Activated CD4-positive, alpha-beta memory T cell treated with anti-CD3 and anti-CD28 coated beads for 36 hours (primary cell): ENCODE results near the gene POLN. TPM values are rescaled to one million over a fixed set of nuclear protein-coding genes. Genes with fewer than 3 reads are reported as not detected.

Experiments
- CTCF ChIA-PET: fragments of 350-600 bp; sonication (Branson Sonifier 250); formaldehyde crosslinking; loops from one replicate; lab custom pipeline; 2021; ENCODE audit warnings: antibody characterized with exemption, inconsistent platforms; lab: Charles Lee
- POLR2A ChIA-PET: fragments of 350-600 bp; sonication (Branson Sonifier 250); formaldehyde crosslinking; loops from one replicate; lab custom pipeline; 2021; ENCODE audit warnings: antibody characterized with exemption; lab: Charles Lee
- DNase-seq: peaks from one replicate; pipeline ENCODE4 v3.0.0-alpha.2; 2020
- H3K27ac Mint-ChIP-seq: one replicate; pipeline ENCODE4 v1.8.0; 2021; ENCODE audit warnings: mixed read lengths
- H3K27me3 Mint-ChIP-seq: one replicate; pipeline ENCODE4 v1.8.0; 2021; ENCODE audit warnings: mixed read lengths
- H3K36me3 Mint-ChIP-seq: one replicate; pipeline ENCODE4 v1.8.0; 2021; ENCODE audit warnings: mixed read lengths
- H3K4me1 Mint-ChIP-seq: one replicate; pipeline ENCODE4 v1.8.0; 2021; ENCODE audit warnings: low read depth, mixed read lengths
- H3K4me3 Mint-ChIP-seq: one replicate; pipeline ENCODE4 v1.8.0; 2021; ENCODE audit warnings: mild to moderate bottlenecking, mixed read lengths
- H3K9me3 Mint-ChIP-seq: one replicate; pipeline ENCODE4 v1.8.0; 2021; ENCODE audit warnings: mixed read lengths
- intact Hi-C: fragments of 100-400 bp; cut with micrococcal nuclease; formaldehyde crosslinking; loops from one replicate; pipeline ENCODE4 v1.15.1; 2023
- total RNA-seq, 2 experiments: library from RNA; stranded (reverse); gene quantifications; one replicate each; pipeline ENCODE4 v1.2.3, GENCODE V29; 2021

The POLN gene
- 1 to 10 TPM; 2.7 to 4.0 TPM for total RNA-seq

DNA sequence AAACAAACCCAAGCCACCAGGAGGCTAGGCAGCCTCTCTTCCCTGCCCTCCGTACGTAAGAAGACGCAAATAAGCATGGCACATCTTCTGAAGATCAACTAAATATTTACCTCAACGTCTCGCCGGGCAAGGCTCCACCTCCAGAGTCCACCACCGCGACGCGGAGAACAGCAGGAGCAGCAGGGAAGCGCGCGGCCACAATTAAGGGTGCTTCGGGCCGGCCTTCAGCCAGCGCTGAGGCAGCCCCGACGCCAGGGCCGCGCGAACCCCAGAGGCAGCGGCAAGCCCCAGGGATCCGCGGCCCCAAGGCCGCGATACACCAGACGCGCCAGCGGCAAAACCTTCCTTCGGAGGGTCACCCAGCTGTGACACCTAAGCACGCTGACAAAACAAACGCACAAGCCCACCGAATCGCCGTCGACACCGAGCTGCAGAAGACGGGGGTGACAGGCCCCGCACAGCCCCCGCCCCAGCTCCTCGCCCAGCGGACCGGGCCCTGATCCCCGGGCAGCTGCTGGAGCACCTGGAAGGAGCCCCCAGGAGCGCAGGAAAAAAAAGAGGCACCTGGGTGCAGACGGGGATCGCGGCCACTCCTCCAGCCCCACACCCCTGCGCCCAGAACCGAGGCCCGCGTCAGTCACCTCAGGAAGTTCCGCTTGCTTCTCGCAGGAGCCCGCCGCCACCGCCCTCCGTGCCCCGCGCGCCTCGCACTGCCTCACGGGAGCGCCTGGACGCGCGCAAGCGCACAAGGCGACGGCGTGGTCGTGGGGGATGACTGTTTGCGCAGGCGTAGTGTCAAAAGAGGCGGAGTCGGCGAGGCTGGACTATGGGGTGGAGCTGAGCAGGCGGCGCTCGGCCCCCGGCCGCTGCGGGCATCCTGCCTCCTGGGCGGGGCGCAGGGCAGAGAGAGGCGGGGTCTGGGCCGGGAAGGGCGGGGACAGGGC is at the start of gene POLN, which contains the start of gene HAUS3:
POLN (minus strand) TSS at position 712 of the 944 bp plus-strand sequence. CDS start 12,890 bp downstream, outside the sequence.
HAUS3 (minus strand) TSS at position 712 of the 944 bp plus-strand sequence. CDS start 1,175 bp downstream, outside the sequence.
- H3K9me3 Mint-ChIP-seq = no peaks in the 10 kb centered on the region
- ChIA-PET CTCF (interaction anchor here (0.6 to 3.5 kb wide), 13 partner anchors 11 to 244 kb away, joined by 3 to 23 read pairs (median 4); partner anchors contain the start of genes MXD4 and RNF4), POLR2A (interaction anchor here (0.6 to 2.5 kb wide), 10 partner anchors 20 to 694 kb away, joined by 3 to 11 read pairs (median 4); partner anchors contain the start of genes CFAP99, MXD4, RNF4 and ZFYVE28)
- peak; percentile 100 for DNase-seq
- H3K4me3 Mint-ChIP-seq = peak within 1 kb of the TSS; percentile 97
- intact Hi-C loops = loop anchor here (1.0 to 10.0 kb wide), 9 partner anchors 21 to 693 kb away; partner anchors contain the start of genes CFAP99, FAM193A, MXD4 and NSD2
- peaks cover 26% of the 10 kb centered on the region for H3K36me3 Mint-ChIP-seq
- peaks cover 54% of the 10 kb centered on the region for H3K4me1 Mint-ChIP-seq
- H3K27me3 Mint-ChIP-seq = no peaks in the 10 kb centered on the region
- H3K27ac Mint-ChIP-seq = peak within 1 kb of the TSS; percentile 89

DNA sequence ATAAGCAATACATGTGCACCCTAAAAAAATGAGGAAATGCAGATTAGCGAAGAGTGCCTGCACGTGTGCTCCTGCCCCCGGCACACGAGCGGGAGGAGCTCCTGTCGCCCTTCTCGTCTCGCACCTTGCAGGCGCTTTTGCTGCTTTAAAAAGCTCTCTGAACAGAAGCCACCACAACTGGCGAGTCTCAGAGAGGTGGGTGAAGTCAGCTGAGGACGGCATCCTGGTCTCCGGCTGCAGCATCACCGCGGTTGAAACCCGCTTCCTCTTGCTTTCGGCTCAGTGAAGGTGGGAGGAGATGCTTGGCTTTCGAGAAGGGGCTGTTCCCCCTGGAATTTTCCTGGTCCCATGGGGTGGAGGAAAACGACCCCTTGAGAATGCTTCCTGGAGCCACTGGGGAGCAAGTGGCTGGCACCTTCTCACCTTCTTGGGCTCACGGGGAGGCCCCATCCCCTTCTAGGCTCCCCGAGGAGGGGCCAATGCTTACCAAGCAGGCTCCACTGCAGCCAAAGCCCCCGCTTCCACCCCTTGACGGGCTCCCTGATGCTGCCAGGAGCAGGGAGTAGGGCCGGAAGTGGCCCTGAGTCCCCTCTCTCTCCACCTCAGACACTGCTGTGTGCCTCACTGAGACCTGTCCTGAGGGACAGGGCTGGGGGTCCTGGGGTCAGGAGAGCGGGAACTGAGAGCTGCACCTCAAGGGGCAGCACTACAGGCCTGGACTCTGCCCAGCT is 49.2 kb upstream of the POLN start:
- Mint-ChIP-seq H3K36me3 (no peaks in the 10 kb centered on the region), H3K9me3 (peaks cover 2% of the 10 kb centered on the region), H3K27ac (peak overlapping the region; percentile 66), H3K4me3 (peak overlapping the region; percentile 35), H3K4me1 (peaks cover 23% of the 10 kb centered on the region), H3K27me3 (no peaks in the 10 kb centered on the region)
- ChIA-PET POLR2A (interaction anchor here (1.6 kb wide), 1 partner anchor 31 kb away, joined by 4 read pairs; no protein-coding TSS in a partner anchor), CTCF (interaction anchor here (1.0 kb wide), 2 partner anchors 71 to 128 kb away, joined by 4 to 5 read pairs; partner anchors contain the start of gene CFAP99)
- intact Hi-C loops = no loop called here
- peak; percentile 75 for DNase-seq

DNA sequence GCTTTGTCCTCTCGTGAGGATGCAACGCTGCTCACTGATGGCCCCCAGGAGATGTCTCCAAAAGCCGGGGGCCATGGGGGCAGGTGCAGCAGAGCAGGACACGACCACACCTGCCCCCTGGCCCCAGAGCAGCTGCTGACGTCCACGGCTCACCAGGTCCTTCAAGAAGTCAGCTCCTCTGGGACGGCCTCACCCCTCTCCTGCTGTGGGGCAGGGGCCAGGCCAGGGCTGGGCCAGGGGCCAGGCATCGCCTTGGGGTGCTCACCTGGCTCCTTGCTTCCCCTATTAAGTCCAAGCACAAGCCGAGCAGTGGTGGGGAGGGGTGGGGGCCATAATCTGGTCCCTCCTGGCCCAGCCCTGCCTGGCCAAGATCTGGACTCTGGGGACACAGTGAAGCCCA is 48.6 kb upstream of the POLN start:
- Mint-ChIP-seq H3K27me3 (no peaks in the 10 kb centered on the region), H3K4me1 (peaks cover 19% of the 10 kb centered on the region), H3K4me3 (no peak overlapping the region), H3K36me3 (no peaks in the 10 kb centered on the region), H3K27ac (no peak overlapping the region), H3K9me3 (peaks cover 2% of the 10 kb centered on the region)
- POLR2A ChIA-PET = interaction anchor here (1.6 kb wide), 1 partner anchor 30 kb away, joined by 4 read pairs; no protein-coding TSS in a partner anchor
- peak; percentile 6 for DNase-seq
- CTCF ChIA-PET = interaction anchor here (1.0 kb wide), 2 partner anchors 70 to 129 kb away, joined by 4 to 5 read pairs; partner anchors contain the start of gene CFAP99
- intact Hi-C loops = no loop called here

DNA sequence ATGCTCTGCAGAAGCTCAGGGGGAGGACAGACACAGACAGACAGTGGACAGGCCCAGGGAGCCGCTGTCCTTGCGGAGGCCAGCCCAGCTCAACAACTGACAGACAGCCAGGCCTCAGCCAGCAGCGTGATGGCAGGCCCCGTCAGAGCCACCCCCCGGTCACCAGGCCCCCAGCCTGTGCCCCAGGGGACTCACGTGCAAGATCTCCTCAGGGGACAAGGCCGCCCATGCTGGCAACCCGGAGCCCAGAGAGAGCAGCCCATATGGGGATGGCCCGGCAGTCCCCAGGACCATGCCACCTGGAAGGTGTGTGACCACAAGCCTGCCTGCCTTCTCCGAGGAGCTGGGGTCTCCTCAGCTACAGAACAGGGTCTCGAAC is 48.0 kb upstream of the POLN start:
- intact Hi-C loops = no loop called here
- peaks cover 2% of the 10 kb centered on the region for H3K9me3 Mint-ChIP-seq

DNA sequence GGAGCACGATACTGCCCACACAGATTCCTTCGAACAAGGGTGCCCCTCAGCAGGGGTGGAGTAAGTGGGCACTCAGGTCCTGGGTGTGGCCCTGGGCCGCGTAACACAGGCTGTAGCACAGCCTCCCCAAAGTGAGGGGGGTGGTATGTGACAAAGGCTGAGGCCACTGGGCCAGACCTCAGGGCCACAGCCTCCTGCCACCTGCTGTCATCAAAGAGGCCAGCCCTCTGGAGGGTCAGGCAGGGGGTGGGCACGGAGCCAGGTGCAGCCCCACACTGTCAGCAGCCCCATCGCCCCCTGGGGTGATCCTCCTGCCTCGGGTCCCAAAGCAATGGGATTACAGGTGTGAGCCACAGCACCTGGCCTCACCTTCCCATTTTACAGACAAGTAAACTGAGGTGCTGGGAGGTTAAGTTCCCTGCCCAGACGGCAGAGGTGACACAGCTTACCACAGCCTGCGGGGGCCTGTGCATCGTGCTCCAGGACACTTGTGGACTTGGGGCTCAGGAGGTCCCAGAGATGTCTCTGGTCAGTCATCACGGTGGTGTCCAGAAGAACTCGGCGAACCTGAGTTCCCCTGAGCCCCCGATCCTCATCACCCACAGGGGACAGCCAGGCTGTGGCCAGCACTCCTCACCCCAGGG is 47.5 kb upstream of the POLN start:
- intact Hi-C loops = no loop called here
- CTCF ChIA-PET = no interaction called here
- DNase-seq = peak; percentile 5

More for the DNA sequence above, 48.0 kb upstream of the POLN start:
- Mint-ChIP-seq H3K4me3 (no peak overlapping the region), H3K27me3 (no peaks in the 10 kb centered on the region), H3K36me3 (no peaks in the 10 kb centered on the region), H3K4me1 (peaks cover 18% of the 10 kb centered on the region), H3K27ac (no peak overlapping the region)
- POLR2A ChIA-PET = interaction anchor here (1.6 kb wide), 1 partner anchor 29 kb away, joined by 4 read pairs; no protein-coding TSS in a partner anchor
- CTCF ChIA-PET = interaction anchor here (1.0 kb wide), 1 partner anchor 129 kb away, joined by 5 read pairs; the partner anchor contains the start of gene CFAP99
- peak; percentile 7 for DNase-seq

DNA sequence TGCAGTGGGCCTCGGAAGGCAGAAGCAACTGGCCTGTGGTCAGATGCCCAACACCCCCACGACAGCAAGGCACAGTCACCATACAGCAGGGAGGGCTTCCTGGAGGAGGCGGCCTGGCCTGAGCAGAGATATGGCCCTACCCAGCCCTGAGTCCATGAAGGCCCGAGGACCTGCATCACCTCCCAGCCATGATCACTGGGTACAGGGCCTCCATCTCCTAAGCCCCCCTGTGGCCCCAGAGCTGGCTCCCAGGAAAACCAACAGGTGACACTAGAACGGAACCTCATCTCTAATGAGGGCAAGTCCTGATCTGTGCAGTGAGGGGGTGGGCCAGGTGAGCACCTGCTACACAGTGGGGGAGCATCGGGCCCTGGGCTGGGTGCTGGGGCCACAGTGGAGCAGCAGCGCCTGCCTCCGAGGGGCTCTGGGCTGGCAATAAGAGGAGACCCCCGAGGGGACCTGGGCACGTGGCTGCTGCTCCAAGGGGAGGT is 46.2 kb upstream of the POLN start:
- no peak overlapping the region for H3K4me3 Mint-ChIP-seq

More for the DNA sequence above, 47.5 kb upstream of the POLN start:
- Mint-ChIP-seq H3K27ac (no peak overlapping the region), H3K4me3 (no peak overlapping the region), H3K9me3 (peaks cover 2% of the 10 kb centered on the region), H3K4me1 (peaks cover 18% of the 10 kb centered on the region), H3K27me3 (no peaks in the 10 kb centered on the region), H3K36me3 (no peaks in the 10 kb centered on the region)
- POLR2A ChIA-PET = interaction anchor here (1.6 kb wide), 1 partner anchor 29 kb away, joined by 4 read pairs; no protein-coding TSS in a partner anchor

DNA sequence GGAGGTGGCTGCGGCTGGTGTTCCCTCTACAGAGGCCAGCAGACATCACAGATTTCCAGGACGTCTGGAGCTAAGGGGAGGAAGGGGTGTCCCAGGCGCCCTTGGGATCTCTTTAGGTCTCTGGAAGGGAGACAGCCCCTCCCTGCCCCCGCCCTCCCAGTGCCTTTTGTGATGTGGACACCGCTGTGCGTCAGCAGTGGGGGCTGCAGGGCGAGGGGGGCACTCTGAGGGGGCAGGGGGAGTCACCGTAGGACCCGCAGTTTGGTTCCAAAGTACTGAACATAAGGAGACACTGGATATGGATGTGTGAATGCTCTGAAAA is 45.6 kb upstream of the POLN start:
- POLR2A ChIA-PET = no interaction called here
- no peak for DNase-seq
- Mint-ChIP-seq H3K27me3 (no peaks in the 10 kb centered on the region), H3K36me3 (no peaks in the 10 kb centered on the region), H3K9me3 (no peaks in the 10 kb centered on the region), H3K4me3 (no peak overlapping the region), H3K4me1 (peaks cover 26% of the 10 kb centered on the region), H3K27ac (no peak overlapping the region)
- intact Hi-C loops = no loop called here
- CTCF ChIA-PET = no interaction called here

More for the DNA sequence above, 46.2 kb upstream of the POLN start:
- ChIA-PET CTCF (no interaction called here), POLR2A (no interaction called here)
- H3K27me3 Mint-ChIP-seq = no peaks in the 10 kb centered on the region
- H3K36me3 Mint-ChIP-seq = no peaks in the 10 kb centered on the region
- peaks cover 22% of the 10 kb centered on the region for H3K4me1 Mint-ChIP-seq
- no peak for DNase-seq
- no peaks in the 10 kb centered on the region for H3K9me3 Mint-ChIP-seq
- intact Hi-C loops = no loop called here
- H3K27ac Mint-ChIP-seq = no peak overlapping the region

DNA sequence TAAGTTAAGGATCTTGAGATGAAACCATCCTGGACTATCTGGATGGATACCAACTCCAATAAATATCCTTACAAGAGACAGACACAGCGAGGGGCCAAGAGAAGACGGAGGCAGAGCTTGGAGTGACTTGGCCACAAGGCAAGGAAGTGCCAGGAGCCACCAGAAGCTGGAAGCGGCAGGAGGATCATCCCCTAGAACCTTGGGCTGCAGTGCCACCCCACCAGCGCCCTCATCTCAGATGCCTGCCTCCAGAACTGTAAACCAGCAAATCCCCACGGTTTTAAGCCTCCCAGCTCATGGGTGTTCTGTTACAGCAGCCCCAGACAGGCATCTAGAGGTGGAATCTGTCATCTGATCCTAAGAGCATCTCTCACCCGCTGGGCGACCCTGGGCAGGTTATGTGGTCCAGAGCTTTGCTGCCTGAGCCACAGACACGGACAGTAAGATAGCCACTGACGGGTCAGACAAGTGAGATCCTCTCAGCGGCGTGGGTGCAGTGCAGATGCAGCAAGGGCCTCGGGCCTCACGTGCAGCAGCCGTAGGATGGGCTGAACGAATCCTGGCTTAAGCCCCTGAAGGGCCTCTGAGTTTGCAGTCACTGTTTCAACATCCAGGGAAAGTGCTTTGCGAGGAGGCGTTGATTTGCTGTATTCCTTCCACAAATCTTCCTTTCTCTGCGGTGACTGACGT is 45.1 kb upstream of the POLN start:
- H3K27me3 Mint-ChIP-seq = no peaks in the 10 kb centered on the region
- H3K9me3 Mint-ChIP-seq = no peaks in the 10 kb centered on the region
- CTCF ChIA-PET = interaction anchor here (0.7 kb wide), 1 partner anchor 175 kb away, joined by 3 read pairs; no protein-coding TSS in a partner anchor
- H3K36me3 Mint-ChIP-seq = no peaks in the 10 kb centered on the region
- H3K4me1 Mint-ChIP-seq = peaks cover 31% of the 10 kb centered on the region
- H3K4me3 Mint-ChIP-seq = no peak overlapping the region
- no peak for DNase-seq
- no peak overlapping the region for H3K27ac Mint-ChIP-seq
- intact Hi-C loops = no loop called here
- POLR2A ChIA-PET = no interaction called here

DNA sequence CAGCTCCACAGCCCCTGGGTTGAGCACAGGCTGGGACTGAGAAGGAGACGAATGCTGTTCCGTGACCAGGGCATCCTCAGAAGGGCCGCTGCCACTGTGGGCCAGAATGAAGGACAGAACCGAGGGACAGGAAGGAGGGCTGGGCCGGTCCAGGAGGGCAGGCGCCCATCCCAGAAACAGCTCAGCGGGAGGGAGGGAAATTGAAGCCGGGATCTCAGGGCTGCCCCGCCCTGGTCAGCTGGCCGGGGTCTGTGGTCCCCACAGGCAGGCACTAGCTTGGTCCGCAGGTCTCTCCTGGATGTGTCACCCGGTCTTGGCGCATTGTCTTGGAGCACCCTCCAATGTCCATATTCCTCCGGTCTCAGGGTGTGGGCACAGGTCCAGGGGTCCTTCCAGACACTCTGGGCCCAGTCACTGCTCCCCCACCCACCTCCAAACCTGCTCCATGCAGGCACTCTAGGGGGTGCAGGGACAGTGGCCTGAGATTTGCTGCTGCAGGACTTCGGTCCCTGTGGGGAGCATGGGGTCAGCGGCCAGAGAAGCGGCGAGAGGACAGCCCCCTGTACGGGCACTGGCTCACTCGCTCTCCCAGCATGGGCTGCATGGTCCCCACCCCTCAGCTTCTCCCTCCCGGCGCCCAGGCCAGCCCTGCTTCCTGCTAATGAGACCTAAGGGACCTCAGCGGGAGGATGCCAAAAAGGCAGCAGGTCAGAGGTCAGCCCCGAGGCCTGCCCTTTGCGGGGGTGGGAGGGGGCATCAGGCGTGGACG is 43.9 kb upstream of the POLN start:
- H3K27ac Mint-ChIP-seq = no peak overlapping the region
- DNase-seq = no peak
- ChIA-PET CTCF (no interaction called here), POLR2A (no interaction called here)
- no peak overlapping the region for H3K4me3 Mint-ChIP-seq
- H3K4me1 Mint-ChIP-seq = peaks cover 35% of the 10 kb centered on the region
- no peaks in the 10 kb centered on the region for H3K27me3 Mint-ChIP-seq
- no peaks in the 10 kb centered on the region for H3K9me3 Mint-ChIP-seq
- no peaks in the 10 kb centered on the region for H3K36me3 Mint-ChIP-seq
- intact Hi-C loops = no loop called here

DNA sequence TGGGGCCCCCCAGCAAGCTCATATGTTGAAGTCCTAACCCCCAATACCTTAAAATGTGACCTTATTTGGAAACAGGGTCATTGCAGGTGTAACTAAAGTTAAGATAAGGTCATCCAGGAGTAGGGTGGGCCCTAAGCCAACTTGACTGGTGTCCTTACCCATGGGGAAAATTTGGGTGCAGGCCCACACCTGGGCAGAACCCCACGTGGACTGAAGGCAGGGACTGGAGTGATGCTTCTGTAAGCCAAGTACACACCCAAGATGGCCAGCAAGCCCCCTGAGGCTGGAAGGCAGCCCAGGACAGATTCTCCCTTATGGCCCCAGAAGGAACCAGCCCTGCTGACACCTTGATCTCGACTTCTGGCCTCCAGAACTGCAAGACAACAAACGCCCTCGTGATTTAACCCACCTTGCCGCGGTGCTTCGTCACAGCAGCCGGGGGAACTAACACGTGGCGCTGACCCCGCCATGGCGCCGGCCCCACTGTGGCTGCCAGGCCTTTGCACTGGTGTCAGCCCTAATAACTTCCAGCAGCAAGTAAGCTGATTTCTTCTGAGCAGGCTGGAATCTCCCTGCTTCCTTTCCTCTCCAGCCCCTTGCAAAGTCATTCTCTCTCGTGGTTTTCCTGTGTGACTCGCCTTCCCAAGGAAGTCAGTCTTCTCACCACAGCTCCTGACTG is 43.2 kb upstream of the POLN start:
- Mint-ChIP-seq H3K36me3 (no peaks in the 10 kb centered on the region), H3K4me3 (no peak overlapping the region), H3K27ac (no peak overlapping the region), H3K27me3 (no peaks in the 10 kb centered on the region), H3K9me3 (no peaks in the 10 kb centered on the region), H3K4me1 (peaks cover 37% of the 10 kb centered on the region)
- DNase-seq = no peak
- CTCF ChIA-PET = no interaction called here
- intact Hi-C loops = loop anchor here (5.0 kb wide), 1 partner anchor 77 kb away; no protein-coding TSS in a partner anchor
- POLR2A ChIA-PET = no interaction called here
